GM19043 (cell line): Measurements from ENCODE around the gene HOXA5.

ENCODE experiments used
- ATAC-seq: cut with Tn5 transposase; IDR thresholded peaks from one replicate; pipeline ENCODE4 v1.9.1; 2021; ENCODE audit warnings: low read depth; ENCODE audit not compliant: unreplicated experiment

Gene HOXA5

DNA sequence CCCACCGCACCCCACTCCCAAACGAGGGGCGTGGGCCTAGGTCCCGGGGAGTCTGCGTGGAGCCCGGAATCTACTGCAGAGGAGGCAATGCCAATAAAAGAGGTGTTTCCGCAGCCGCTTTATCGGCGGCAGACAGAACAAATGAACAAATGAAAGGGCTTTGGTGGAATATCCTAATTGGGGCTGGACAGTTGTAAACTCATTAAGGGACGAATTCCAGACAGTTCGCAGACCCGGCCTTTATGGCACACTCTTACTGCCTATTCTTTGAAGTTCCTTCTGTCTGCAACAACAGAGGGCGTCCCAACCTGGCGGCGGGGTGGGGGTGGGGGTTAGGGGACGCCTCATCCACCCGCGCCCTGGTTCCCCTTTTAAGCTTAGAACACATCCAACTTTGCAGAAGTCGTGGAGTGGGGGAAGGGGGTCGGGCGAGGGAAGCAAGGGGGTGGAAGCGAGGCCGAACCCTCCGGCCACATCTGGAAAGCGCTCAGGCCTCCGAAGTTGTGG is 17.8 kb upstream of the HOXA5 start:
- no peak for ATAC-seq

DNA sequence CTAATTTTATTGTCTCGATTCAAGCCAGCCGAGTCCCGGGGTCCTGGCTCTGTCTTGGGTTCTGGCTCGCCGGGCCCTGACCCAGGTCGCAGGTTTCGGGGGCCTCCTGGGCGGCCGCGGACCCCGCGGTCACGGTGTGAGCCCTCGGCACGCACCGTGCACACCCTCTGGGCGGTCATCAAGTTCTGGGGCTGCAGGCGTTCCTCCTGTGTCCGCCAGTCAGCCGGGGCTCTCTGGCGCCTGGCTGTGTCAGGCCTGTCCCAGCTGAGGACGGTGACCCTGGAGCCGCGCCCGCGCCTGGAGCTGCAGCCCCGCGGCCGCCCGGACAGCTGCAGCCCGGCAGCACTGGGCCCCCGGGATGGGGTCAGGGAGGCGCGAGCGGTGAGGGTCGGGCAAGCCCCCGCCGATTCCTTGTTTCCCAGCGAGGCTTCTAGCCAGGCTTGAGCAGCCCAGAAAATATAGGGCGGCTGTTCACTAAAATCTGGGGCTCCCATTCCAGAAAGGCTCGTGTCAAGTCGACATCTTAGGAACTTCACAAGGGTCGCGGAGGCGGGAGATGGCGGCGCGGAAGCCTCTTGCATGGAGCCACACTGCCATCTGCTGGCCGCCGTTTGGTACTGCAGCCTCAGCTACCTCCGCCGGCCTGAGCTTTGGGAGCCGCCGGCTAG is 17.2 kb upstream of the HOXA5 start:
- ATAC-seq, result no peak

DNA sequence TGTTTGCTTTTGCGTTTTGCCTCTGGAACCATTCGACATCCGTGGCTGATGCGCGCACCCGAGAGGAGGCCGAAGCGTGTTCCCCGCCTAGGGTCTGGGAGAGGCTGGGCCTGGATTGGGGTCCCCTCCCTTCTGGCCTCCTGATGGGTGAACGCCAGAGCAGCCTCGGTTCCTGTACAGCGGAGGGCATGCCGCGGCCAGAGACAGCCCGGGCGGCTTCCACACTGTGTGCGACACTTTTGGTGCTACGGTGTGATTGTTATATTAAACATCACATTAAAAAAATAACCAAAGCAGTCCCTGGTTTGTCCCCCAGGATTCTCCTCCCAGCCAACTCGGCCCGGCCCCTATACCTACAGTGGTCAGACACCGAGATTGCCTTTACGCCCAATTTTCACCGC is 16.7 kb upstream of the HOXA5 start:
- no peak for ATAC-seq

DNA sequence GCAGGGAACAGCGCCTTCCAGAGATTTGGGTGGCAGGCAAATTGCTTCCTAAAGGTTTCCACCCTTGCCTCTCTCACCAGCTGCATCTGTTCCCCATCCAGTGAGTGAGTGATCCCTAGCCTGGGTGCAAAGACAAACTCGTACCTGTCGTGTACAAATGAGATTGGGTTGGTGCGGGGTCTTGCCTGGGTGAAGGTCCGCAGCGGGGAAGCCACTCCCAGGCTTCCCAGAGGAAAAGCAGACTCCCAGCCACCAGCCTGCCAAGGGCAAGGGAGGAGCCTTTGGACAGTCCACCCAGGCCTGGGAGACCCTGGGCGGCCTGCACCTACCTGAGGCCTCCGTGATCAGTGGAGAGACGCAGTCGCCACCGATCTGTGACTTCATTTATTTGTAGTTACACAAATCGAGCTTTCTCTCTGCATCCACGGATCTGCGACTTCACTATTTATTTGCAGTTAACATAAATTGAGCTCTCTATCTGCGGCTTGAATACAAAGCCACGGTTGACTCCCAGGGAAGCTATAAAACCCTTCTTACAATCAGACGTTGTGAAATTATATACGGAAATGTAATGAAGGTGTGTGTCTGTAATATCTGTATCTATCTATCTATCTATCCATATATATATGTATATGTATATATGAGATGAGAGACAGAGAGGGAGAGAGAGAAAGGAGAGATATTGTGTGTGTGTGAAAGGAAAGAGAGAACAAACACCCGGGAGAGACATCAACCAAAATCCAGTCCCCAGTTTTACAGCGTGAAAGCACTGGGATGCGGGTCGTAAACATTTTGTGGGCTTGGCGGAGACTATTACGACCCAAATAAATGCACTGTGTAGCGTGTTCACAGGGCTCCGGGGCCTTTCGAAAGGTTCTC is 16.0 kb upstream of the HOXA5 start:
- no peak for ATAC-seq

DNA sequence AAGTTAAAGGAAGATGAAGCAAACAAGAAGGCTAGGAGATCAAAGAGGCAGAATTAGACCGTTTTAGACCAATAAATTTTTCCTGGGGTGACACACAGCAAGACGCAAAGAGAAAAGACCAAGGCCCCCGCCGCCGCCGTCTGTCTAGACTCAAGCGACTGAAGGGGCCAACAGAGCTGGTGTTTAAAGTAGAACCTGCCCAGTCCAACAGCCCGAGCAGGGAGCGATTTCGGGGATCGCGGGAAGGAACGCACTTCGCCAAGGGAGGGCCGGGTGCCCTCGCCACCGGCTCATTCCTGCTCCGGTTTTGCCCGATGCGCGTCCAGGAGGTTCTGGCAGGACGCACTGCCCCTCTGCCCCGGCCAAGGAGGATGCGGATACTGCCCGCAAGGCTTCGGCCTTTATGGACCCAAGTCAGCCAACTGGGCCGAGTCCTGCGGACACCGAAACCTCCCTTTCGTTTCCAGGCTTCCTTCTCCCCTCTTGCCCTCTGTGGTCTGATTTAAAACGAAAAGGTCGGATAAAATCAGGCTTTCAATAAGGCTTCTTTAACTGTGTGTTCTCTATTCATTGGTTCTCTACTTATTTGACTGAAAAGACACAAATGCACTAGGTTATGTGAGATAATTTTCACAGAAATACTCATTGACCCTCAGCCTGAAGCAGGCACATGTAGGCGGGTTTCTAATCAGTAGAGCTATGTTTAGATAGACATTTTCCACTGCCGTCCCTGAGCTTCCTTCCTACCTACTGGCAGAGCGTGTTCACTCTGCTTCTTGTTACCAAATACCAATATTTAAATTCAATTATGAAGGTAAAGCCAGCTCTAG is 15.2 kb upstream of the HOXA5 start:
- ATAC-seq, result no peak

DNA sequence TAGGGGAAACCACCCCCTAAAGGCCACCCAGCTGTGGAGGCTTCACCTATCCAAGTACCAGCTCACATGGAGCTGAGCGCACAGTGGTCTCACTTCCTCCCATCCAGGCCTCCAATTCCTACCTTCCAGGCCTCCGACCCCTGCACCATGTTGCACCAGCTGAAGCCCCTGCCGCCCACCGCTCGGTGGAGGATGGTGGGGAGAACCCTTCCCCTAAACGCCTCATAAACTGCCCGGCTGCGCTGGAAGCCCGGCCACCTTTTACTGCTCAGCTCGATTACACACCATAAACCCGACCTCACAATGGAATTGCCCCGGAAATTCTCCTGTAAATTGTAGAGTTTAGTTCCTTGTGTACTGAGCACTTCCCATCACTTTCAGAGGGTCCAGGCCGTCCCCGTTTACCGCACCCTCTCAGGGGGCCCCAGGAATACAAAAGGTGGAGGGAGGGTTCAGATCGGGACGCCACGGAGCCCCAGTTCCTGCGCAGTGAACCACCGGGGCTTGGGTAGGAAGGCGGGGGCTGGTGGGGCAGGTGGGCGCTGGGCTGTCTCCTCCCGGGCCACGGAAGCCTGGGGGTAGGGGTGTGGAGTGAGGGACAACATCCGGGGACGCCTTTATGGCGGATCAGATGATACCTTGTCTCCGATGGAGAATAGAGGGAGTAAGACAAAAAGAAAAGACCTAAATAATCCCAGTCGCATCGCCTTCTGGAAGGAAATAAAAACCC is 14.4 kb upstream of the HOXA5 start:
- no peak for ATAC-seq

DNA sequence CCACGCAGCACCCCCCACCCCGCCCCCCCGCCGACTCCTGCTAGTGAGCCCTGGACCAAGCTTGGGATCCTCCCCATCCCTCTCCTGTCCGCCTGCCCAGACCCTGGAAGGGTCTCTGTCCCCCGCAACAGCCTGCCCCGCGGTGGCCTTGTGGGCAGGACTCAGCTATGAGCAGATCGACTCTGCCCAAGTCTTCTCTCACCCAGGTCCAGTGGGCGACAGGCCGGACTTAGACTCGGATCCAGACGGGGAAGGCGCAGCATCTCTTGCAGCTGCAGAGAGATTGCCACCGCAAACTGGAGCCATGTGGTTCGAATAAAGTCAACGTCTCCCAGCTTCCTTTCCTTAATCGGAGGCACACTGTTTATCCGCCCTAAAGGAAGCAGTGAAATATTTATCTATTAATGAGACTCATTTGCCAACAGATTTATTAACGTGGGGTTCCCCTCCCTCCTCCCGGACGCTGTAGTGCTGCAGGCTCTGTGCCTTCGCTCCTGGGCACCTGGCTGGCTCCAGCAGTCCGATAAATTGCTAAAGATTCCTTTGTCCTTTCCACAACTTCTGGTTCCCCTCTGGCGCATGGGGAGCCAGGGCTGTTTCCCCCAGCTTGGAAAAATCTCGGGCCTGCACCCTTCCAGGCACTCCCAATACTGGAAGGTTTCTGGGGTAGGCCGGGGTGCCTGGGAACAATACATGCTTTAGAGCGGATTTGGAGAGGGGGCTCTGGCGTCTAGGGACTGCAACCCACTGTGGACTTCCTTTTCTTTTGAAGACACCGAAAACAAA is 13.6 kb upstream of the HOXA5 start:
- ATAC-seq, result no peak

DNA sequence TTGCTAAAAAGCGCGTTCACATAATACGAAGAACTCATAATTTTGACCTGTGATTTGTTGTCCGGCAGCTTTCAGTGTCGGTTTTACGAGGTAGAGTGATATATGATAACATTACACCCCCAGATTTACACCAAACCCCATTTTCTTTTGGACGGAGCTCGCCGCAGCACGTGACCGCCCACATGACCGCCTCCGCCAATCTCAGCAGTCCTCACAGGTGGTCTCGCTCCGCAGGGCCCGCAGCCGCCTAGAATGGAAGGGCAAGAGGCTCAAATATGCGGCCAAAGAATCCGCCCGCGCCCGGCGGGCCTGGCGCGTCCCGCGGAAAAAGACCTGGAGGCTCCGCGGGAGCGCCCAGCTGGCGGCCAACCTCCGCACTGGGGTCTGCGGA is 13.0 kb upstream of the HOXA5 start, which contains the start of gene HOXA7:
TSS of gene HOXA7 (minus strand) at position 168 of the 391 bp plus-strand sequence. CDS start at position 38, 130 bp downstream.
- ATAC-seq, result no peak

DNA sequence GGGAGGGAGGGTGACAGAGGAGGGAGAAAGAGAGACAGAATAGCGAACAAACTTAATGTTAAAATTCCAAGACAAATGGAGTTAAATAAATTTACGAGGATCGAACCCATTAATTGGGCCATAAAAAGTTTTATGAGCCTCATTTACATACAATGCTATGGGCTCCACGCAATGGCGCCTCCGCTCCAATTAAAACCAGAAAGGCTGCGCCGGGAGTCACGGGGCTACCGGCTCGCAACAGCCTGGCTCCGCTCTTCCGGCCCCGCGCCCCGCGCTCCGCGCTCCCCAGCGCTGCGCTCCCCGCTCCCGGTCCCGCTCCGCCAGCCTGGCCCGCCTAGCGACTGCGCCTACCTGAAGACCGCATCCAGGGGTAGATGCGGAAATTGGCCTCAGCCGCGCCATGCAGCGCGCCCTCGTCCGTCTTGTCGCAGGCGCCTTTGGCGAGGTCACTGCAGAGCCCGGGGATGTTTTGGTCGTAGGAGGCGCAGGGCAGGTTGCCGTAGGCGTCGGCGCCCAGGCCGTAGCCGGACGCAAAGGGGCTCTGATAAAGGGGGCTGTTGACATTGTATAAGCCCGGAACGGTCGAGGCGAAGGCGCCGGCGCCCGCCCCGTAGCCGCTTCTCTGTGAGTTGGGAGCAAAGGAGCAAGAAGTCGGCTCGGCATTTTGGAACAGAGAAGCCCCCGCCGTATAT is 12.5 kb upstream of the HOXA5 start:
- ATAC-seq, result no peak

DNA sequence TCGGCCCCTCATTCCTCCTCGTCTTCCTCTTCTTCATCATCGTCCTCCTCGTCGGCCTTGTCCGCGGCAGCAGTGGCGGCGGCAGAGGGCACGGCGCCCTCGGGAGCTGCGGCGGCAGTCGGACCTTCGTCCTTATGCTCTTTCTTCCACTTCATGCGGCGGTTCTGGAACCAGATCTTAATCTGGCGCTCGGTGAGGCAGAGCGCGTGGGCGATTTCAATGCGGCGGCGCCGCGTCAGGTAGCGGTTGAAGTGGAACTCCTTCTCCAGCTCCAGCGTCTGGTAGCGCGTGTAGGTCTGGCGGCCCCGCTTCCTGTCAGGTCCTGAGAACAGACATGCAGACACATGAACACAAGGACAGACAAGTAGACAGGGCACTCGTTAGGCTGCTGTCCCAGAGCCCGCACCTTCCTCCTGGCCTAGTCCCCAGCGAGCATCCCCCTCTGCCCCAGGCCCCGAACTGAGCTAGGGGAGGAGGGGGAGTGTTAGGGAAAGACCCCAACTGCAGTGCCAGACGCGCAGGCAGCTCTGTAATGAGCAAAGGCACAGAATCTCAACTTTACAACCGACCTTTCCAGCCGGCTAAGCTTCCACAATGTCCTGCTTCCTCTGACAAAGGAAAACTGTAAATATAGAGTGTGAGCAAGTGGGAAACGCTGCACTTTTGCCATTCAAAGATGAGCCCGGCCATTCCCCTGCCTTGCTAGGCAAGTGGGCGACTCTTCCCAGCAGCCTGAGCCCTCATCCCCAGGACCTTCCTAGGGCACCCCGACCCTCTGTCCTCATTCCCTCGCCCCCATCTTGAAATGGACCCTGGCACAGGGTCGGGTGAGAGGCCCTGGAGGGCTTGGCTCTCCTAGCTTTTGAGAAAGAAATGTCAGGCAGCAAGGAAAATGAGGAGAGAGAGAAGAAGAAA is 11.7 kb upstream of the HOXA5 start:
- ATAC-seq, result no peak

DNA sequence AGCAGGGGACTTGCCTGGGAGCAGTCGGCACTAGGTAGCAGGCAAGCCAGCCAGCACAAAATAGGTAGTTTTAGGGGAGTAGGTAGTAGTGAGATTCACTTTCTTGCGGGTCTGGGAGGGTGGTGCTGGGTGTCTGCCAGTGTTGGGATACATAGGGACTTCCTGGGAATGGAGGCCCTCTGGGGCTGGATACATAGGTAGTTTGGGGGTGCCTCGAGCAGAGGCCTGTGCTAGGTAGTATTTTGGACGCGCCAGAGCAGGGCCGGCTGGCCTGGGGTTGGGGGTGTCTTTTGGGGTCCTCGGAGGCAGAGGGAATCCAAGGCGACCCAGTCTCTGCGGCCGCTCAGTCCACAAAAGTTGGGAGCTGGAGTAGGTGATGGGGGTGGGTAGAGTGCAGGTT is 10.9 kb upstream of the HOXA5 start:
- no peak for ATAC-seq

DNA sequence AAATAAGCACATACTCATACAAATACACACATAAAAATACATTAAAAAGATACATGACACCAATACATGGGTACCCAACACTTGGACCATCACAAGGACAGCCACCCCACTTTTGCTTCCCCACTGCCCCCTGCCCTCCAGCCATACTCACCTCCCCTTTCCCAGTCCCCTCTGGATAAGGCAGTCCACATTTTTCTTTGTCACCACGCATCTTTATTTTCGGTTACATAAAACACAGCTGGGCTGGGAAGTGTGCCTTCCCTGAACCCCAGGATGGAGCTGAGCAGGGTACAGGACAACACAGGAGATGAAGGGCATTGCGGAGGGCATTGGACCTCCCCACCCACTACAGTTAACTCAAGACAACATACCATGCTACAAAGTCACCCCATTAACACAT is 10.0 kb upstream of the HOXA5 start:
- ATAC-seq, result no peak

DNA sequence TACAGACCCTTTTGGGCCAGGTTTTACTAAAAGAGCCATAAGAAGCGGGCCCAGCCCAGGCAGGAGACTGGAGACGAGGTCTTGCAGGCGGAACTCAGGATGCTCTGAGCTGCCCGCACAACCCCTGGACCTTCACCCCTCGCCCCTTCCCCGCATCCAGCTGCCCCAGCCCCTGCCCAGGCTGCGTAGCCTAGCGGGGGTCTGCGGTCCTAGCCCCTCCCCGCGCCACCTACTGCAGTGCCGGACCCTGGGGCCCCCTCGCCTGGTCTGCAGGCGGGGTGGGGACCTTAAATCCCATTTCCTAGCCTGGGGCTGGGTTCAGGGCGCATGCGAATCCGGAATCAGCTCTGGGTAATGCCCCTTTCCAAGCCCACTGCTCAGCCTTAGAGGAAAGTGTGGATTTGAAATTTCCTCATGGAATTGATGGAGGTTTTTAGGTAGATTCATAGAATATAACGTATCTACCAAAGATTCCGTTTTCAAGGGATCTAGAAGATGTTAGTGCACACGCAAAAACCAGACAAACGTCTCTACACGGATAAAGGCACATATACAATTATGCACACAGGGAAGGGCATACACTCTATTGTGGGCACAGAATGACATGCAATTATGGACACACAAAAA is 9.4 kb upstream of the HOXA5 start:
- no peak for ATAC-seq

DNA sequence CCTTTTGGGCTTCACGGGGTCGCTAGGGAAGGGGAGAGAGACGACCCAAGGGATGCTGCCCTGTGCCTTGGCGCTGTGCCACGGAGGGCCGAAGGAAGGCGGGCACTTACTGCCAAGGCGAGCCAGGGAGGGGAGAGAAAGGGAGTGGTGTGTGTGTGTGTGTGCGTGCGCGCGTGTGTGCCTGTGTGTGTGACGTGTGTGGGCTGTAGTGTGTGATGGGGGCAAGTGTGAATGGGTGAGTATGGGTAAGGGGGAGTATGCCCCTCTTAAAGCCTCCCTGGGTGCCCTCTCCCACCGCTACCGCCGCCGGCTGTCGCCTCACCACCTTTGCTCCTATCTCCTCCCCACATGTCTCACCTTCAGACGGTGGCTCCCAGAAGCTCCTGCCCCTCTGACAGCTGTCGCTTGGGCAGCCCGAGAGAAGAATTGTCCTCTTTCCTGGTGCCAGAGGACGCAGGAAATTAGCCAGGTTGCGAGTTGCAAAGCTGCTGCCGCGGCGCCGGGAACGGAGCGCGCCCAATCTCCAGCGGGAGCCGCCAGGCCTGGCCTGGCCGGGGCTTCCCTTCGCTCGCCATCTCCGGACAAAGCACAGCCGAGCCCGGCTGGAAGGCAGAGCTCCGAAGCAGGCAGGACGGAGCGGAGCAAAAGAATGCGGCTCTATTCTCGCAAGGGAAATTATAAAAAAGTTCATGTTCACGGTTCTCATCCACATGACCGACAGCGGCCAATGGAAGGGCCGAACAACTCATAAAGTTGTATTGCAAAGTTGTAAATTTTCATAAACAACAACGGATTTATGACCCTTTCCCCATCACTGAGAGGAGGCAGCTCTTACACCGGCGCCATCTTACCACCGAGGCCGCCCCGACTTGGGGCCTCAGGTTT is 8.7 kb upstream of the HOXA5 start, which contains the start of gene HOXA3:
TSS of gene HOXA3 (minus strand) at position 653 of the 885 bp plus-strand sequence. CDS start 41,943 bp downstream, outside the sequence.
- no peak for ATAC-seq

DNA sequence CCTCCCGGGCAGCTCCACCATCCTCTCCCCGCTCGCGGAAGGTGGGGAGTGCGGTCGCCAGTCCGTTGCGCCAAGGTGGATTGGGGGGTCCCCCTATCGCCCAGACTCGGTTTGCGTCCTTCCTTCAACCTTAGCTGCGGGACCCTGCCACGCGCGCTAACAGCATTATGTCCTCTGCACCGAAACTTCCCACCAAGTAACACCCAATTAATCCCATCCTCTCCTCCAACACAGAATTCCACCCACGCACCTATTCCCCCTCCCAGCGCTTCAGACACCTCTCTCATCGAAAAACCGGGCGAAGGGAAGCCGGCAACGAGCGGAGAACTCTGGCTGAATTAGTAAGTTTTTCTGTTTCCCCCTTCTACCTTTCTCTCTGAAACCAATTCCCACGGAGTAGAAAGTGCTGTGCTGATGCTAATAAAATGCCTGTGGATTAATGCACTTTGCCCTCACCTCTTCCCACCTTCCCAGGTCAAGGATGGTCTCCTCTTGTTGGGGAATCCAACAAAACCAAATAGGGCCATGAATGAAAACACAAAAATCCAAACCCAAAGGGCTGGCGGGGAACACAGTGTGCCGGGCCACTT is 8.0 kb upstream of the HOXA5 start:
- no peak for ATAC-seq
